Measurements from ENCODE around the gene OR4D11.
"Not testable (repeated sequence)": the region's sequence is repeated elsewhere in the genome, so short reads cannot be mapped to it uniquely, and the experiment has no call there.

OR4D11 gene

GRCh38 chr11:59503276-59503675 lies at the start of gene OR4D11:
Gene OR4D11, plus strand, starts transcription at chr11:59503576. Its CDS starts 0 bp downstream, at chr11:59503576.
- H3K27me3 ChIP-seq (ENCODE audit: control insufficient read depth, insufficient read depth, low read length), result no peaks in the 10 kb centered on the region
- H3K4me1 ChIP-seq (ENCODE audit: control insufficient read depth, insufficient read depth, low read length), result no peaks in the 10 kb centered on the region
- H3K36me3 ChIP-seq (ENCODE audit: control insufficient read depth, insufficient read depth, low read length), result no peaks in the 10 kb centered on the region
- H3K9ac ChIP-seq (ENCODE audit: low read depth, low read length), result no peak within 1 kb of the TSS
- H3K9me3 ChIP-seq (ENCODE audit: control insufficient read depth, insufficient read depth, low read length), result no peaks in the 10 kb centered on the region
- no peak within 1 kb of the TSS for H3K4me3 ChIP-seq (ENCODE audit: low read depth, low read length)

- no peak within 1 kb of the TSS for H3K9ac ChIP-seq (ENCODE audit: low read depth, low read length)
- no peak within 1 kb of the TSS for H3K4me3 ChIP-seq (ENCODE audit: low read depth, low read length)
- no peaks in the 10 kb centered on the region for H3K4me1 ChIP-seq (ENCODE audit: control insufficient read depth, insufficient read depth, low read length)
- H3K27me3 ChIP-seq (ENCODE audit: control insufficient read depth, insufficient read depth, low read length), result no peaks in the 10 kb centered on the region
- no peaks in the 10 kb centered on the region for H3K36me3 ChIP-seq (ENCODE audit: control insufficient read depth, insufficient read depth, low read length)
- no peaks in the 10 kb centered on the region for H3K9me3 ChIP-seq (ENCODE audit: control insufficient read depth, insufficient read depth, low read length)
These were observed 46.7 kb upstream of the OR4D11 start, which contains the start of gene OR4D6 for GRCh38 chr11:59456661-59457060. Gene OR4D6, plus strand, starts transcription at chr11:59456961. Its CDS starts 0 bp downstream, at chr11:59456961.

- H3K36me3 ChIP-seq (ENCODE audit: control insufficient read depth, insufficient read depth, low read length), result no peaks in the 10 kb centered on the region
- H3K4me1 ChIP-seq (ENCODE audit: control insufficient read depth, insufficient read depth, low read length), result no peaks in the 10 kb centered on the region
- H3K9me3 ChIP-seq (ENCODE audit: control insufficient read depth, insufficient read depth, low read length), result no peaks in the 10 kb centered on the region
- H3K9ac ChIP-seq (ENCODE audit: low read depth, low read length), result no peak overlapping the region
- H3K4me3 ChIP-seq (ENCODE audit: low read depth, low read length), result no peak overlapping the region
- no peaks in the 10 kb centered on the region for H3K27me3 ChIP-seq (ENCODE audit: control insufficient read depth, insufficient read depth, low read length)
These were observed 43.5 kb upstream of the OR4D11 start for GRCh38 chr11:59459916-59460315.

GRCh38 chr11:59463190-59463641 lies 40.2 kb upstream of the OR4D11 start:
- H3K27me3 ChIP-seq (ENCODE audit: control insufficient read depth, insufficient read depth, low read length), result no peaks in the 10 kb centered on the region
- H3K9ac ChIP-seq (ENCODE audit: low read depth, low read length), result no peak overlapping the region
- H3K4me1 ChIP-seq (ENCODE audit: control insufficient read depth, insufficient read depth, low read length), result no peaks in the 10 kb centered on the region
- no peaks in the 10 kb centered on the region for H3K9me3 ChIP-seq (ENCODE audit: control insufficient read depth, insufficient read depth, low read length)
- H3K4me3 ChIP-seq (ENCODE audit: low read depth, low read length), result no peak overlapping the region
- H3K36me3 ChIP-seq (ENCODE audit: control insufficient read depth, insufficient read depth, low read length), result no peaks in the 10 kb centered on the region

DNA sequence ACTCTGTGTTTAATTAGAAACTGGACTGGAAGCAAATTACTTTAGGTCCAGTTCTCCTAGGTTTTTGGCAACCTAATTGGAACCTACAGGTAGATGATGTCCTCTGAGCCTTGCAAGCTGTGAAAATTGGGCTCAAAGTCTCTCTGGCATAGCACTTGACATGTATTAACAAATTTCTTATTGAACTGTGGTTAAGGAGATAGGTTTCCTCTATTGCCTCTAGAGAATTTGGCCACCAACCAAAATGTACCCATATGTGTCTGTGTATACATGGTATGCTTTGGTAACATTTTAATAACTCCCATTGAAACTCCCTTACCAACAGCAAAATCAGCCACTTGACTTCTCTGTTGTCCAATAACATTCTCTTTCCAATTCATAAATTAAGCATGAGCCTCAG lies 30.4 kb upstream of the OR4D11 start, which contains the start of gene OR4D10:
TSS of gene OR4D10 (plus strand) at position 301 of the 400 bp plus-strand sequence. CDS start 4,115 bp downstream, outside the sequence.
- H3K9me3 ChIP-seq (ENCODE audit: control insufficient read depth, insufficient read depth, low read length), result no peaks in the 10 kb centered on the region
- H3K27me3 ChIP-seq (ENCODE audit: control insufficient read depth, insufficient read depth, low read length), result no peaks in the 10 kb centered on the region
- H3K36me3 ChIP-seq (ENCODE audit: control insufficient read depth, insufficient read depth, low read length), result no peaks in the 10 kb centered on the region
- H3K4me3 ChIP-seq (ENCODE audit: low read depth, low read length), result no peak within 1 kb of the TSS
- no peak within 1 kb of the TSS for H3K9ac ChIP-seq (ENCODE audit: low read depth, low read length)
- no peaks in the 10 kb centered on the region for H3K4me1 ChIP-seq (ENCODE audit: control insufficient read depth, insufficient read depth, low read length)

DNA sequence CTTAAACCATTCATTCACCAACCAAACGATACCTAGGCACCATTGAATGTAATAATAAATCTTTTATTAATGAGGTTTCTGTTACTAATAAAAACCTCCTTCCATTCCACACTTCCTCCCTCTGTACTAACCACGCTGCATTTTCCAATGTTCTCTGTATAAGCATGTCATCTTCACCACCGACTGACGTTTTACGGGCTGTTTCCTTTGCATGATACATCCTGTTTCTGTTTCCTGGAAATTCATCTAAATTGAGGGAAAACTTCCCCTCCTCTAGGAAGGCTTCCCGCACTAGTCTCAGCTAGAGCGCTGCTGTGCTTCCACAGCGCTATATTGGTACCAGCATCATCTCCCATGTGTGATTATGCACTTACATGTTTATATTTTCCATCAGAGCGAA lies 28.2 kb upstream of the OR4D11 start:
- H3K9me3 ChIP-seq (ENCODE audit: control insufficient read depth, insufficient read depth, low read length), result no peaks in the 10 kb centered on the region
- H3K27me3 ChIP-seq (ENCODE audit: control insufficient read depth, insufficient read depth, low read length), result no peaks in the 10 kb centered on the region
- H3K36me3 ChIP-seq (ENCODE audit: control insufficient read depth, insufficient read depth, low read length), result no peaks in the 10 kb centered on the region
- H3K9ac ChIP-seq (ENCODE audit: low read depth, low read length), result no peak overlapping the region
- H3K4me3 ChIP-seq (ENCODE audit: low read depth, low read length), result no peak overlapping the region
- H3K4me1 ChIP-seq (ENCODE audit: control insufficient read depth, insufficient read depth, low read length), result no peaks in the 10 kb centered on the region

DNA sequence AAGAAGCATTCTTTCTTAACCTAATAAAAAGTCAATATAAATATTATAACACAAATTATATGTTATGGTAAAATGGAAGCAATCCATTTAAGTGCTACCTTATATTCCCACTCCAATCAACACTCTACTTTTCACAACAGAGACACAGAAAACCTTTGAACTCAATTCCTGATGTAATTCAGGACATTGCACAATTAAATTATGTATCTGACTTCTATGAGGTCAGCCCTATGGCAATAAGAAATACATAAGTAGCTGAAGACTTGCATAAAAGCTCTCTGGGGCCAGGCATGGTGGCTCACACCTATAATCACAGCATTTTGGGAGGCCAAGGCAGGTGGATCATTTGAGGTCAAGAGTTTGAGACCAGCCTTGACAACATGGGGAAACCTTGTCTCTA lies 23.5 kb upstream of the OR4D11 start:
- no peaks in the 10 kb centered on the region for H3K36me3 ChIP-seq (ENCODE audit: control insufficient read depth, insufficient read depth, low read length)
- no peaks in the 10 kb centered on the region for H3K9me3 ChIP-seq (ENCODE audit: control insufficient read depth, insufficient read depth, low read length)
- no peaks in the 10 kb centered on the region for H3K4me1 ChIP-seq (ENCODE audit: control insufficient read depth, insufficient read depth, low read length)
- H3K27me3 ChIP-seq (ENCODE audit: control insufficient read depth, insufficient read depth, low read length), result no peaks in the 10 kb centered on the region
- no peak overlapping the region for H3K4me3 ChIP-seq (ENCODE audit: low read depth, low read length)
- H3K9ac ChIP-seq (ENCODE audit: low read depth, low read length), result no peak overlapping the region

GRCh38 chr11:59480359-59480758 lies 23.0 kb upstream of the OR4D11 start:
- H3K4me1 ChIP-seq (ENCODE audit: control insufficient read depth, insufficient read depth, low read length), result no peaks in the 10 kb centered on the region
- no peak overlapping the region for H3K9ac ChIP-seq (ENCODE audit: low read depth, low read length)
- no peak overlapping the region for H3K4me3 ChIP-seq (ENCODE audit: low read depth, low read length)
- no peaks in the 10 kb centered on the region for H3K27me3 ChIP-seq (ENCODE audit: control insufficient read depth, insufficient read depth, low read length)
- H3K9me3 ChIP-seq (ENCODE audit: control insufficient read depth, insufficient read depth, low read length), result no peaks in the 10 kb centered on the region
- H3K36me3 ChIP-seq (ENCODE audit: control insufficient read depth, insufficient read depth, low read length), result no peaks in the 10 kb centered on the region

GRCh38 chr11:59501931-59502330 lies 1.4 kb upstream of the OR4D11 start:
- Histone ChIP-seq H3K4me1 (ENCODE audit: control insufficient read depth, insufficient read depth, low read length) (no peaks in the 10 kb centered on the region), H3K9me3 (ENCODE audit: control insufficient read depth, insufficient read depth, low read length) (no peaks in the 10 kb centered on the region), H3K36me3 (ENCODE audit: control insufficient read depth, insufficient read depth, low read length) (no peaks in the 10 kb centered on the region), H3K4me3 (ENCODE audit: low read depth, low read length) (no peak overlapping the region), H3K27me3 (ENCODE audit: control insufficient read depth, insufficient read depth, low read length) (no peaks in the 10 kb centered on the region), H3K9ac (ENCODE audit: low read depth, low read length) (no peak overlapping the region)

DNA sequence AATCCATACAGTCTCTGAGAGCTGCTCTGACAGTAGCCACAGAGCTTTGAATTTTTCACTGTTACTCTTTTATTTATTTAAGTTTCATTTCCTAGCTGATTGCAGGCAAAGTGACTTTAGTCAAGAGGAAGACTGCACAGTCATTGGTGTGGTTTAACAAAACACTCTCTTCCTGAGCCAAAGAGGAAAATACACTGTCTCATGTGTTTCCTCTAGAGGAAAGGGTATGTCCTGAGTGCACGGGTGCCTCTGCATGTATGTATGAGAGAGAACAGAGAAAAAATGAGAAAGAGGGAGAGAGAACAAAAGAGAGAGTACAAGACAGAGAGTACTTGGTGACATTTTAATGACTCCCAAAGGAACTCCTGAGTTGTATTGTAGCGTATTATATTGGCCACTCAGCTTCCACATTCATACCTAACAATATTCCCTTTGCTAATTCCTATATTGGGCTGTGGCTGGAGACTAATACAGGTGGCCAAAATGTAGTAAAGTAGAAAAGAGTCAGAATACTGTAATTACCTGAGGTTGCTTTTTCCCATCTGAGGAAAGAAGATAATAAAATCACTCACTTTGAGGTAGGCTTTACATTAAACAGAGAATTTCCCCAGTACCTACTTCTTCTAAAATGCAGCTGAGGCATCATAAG lies 7.7 kb downstream of the OR4D11 start, which contains the start of gene OR4D9:
TSS of gene OR4D9 (plus strand) at position 599 of the 649 bp plus-strand sequence. CDS start 3,374 bp downstream, outside the sequence.
- Histone ChIP-seq H3K36me3 (ENCODE audit: control insufficient read depth, insufficient read depth, low read length) (no peaks in the 10 kb centered on the region), H3K4me1 (ENCODE audit: control insufficient read depth, insufficient read depth, low read length) (no peaks in the 10 kb centered on the region), H3K4me3 (ENCODE audit: low read depth, low read length) (no peak within 1 kb of the TSS), H3K9me3 (ENCODE audit: control insufficient read depth, insufficient read depth, low read length) (no peaks in the 10 kb centered on the region), H3K9ac (ENCODE audit: low read depth, low read length) (no peak within 1 kb of the TSS), H3K27me3 (ENCODE audit: control insufficient read depth, insufficient read depth, low read length) (no peaks in the 10 kb centered on the region)

GRCh38 chr11:59511675-59512074 lies 8.3 kb downstream of the OR4D11 start:
- Histone ChIP-seq H3K9ac (ENCODE audit: low read depth, low read length) (no peak overlapping the region), H3K9me3 (ENCODE audit: control insufficient read depth, insufficient read depth, low read length) (no peaks in the 10 kb centered on the region), H3K27me3 (ENCODE audit: control insufficient read depth, insufficient read depth, low read length) (no peaks in the 10 kb centered on the region), H3K4me3 (ENCODE audit: low read depth, low read length) (no peak overlapping the region), H3K4me1 (ENCODE audit: control insufficient read depth, insufficient read depth, low read length) (no peaks in the 10 kb centered on the region), H3K36me3 (ENCODE audit: control insufficient read depth, insufficient read depth, low read length) (no peaks in the 10 kb centered on the region)

DNA sequence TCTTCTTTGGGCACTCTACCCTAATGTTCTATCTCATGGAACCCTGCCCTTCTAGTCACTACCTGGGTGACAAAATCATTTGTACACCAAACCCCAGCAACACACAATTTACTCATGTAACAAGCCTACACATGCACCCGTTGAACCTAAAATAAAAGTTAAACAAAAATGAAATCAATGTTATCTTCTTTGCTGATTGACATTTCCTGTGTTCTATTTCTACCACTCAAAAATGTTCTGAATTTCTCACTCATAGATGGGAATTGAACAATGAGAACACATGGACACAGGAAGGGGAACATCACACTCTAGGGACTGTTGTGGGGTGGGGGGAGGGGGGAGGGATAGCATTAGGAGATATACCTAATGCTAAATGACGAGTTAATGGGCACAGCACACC lies 16.8 kb downstream of the OR4D11 start:
- not testable (repeated sequence) for H3K9me3 ChIP-seq (ENCODE audit: control insufficient read depth, insufficient read depth, low read length); H3K27me3 ChIP-seq (ENCODE audit: control insufficient read depth, insufficient read depth, low read length); H3K36me3 ChIP-seq (ENCODE audit: control insufficient read depth, insufficient read depth, low read length); H3K4me3 ChIP-seq (ENCODE audit: low read depth, low read length); H3K4me1 ChIP-seq (ENCODE audit: control insufficient read depth, insufficient read depth, low read length); H3K9ac ChIP-seq (ENCODE audit: low read depth, low read length)
